Hindlimb muscle (tissue), 1 donor: ENCODE data around the gene DNAJB4. TPM values are rescaled to one million over a fixed set of nuclear protein-coding genes. Genes with fewer than 3 reads are reported as not detected.
"Not testable (repeated sequence)": the region's sequence is repeated elsewhere in the genome, so short reads cannot be mapped to it uniquely, and the experiment has no call there.

Experiments
- DNase-seq: peaks from one replicate; pipeline ENCODE4 v3.0.0-alpha.2; 2013
- polyA plus RNA-seq: library from polyadenylated mRNA; unstranded; fragments of 120-200 nt; gene quantifications from one replicate; pipeline ENCODE4 v1.2.1, GENCODE V29; 2013; ENCODE audit not compliant: insufficient read length

DNAJB4 gene
- polyA plus RNA-seq = 67.3 TPM

DNA sequence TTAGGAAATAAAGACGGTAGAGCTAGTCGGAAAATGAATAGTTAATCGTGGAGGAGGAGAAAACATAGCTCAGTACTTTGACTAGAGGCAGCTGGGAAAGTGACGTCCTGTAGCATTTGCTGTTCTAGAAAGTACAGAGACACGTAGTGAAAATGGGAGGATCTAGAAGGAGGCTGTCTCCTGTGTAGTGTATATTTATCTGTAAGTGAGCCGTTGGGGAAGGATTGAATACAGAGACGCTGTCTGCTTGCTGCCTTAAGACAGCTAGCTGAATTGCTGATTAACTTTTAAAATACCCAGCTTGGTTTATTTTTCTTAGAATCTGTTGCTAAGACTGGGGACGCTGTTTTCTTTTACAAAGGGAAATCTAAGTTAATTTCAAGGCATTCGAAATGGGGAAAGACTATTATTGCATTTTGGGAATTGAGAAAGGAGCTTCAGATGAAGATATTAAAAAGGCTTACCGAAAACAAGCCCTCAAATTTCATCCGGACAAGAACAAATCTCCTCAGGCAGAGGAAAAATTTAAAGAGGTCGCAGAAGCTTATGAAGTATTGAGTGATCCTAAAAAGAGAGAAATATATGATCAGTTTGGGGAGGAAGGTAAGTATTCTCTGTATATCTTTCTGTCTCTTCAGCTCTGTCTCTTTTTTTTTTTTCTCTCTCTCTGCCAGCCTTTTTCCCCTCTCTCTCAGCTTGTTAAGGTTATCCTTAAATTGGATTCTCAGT, at the start of gene DNAJB4:
Gene DNAJB4, plus strand, starts transcription at position 221 of the 729 bp plus-strand sequence. Its CDS starts 172 bp downstream, at position 393.
- DNase-seq = peak; percentile 95

DNA sequence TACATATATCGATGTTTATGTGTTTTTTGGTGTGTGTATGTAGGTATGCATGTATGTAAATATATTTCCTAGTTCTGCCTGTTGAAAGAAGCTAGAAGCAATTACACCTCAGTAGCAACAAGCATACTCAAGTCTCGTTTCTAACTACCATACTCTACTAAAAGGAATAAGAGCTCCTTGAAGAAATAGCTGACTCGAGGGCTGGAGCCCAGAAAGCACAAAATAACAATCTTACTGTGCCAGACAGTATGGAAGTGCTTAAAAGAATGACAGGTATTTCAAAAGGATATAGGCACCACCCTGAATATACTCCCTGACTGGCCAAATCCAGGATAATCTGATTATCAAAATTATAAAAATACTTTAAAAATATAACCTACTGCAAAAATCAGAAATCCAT, 49.0 kb upstream of the DNAJB4 start:
- no peak for DNase-seq

DNA sequence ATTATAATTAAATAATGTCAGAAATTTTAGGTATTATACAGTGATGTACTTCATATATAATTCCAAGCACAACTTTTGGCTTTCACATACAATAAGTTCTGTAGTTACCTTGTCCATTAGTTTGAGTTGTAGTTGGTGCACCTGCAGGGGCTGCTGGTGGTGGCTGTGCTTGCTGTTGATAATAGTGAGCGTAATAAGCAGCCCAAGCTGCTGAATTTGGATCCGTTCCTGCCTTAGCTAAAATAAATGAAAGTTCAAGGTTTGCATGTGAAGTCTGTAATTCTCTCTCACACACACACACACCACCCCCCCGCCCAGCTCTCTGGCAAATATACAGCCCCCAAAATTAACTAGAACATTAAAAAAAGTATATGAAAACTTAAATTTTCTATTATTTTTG, 48.3 kb upstream of the DNAJB4 start:
- DNase-seq = no peak

DNA sequence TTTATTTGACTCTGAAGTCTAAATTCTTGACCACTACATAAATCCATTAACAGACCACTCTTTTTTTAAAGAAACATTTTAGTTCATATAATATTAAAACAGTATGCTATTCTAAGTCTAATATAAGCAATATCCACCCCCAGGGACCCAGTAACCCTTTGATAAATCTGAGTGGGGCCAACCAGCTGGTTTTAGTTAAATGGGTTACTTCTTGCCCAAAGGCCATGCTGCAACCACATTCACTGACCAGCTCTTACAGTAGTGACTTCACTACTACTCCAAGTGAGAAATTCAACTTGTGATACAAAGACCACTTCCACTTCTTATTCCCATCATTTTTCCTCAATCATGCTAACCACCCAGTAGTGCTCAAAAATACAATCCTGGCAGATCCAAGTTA, 46.3 kb upstream of the DNAJB4 start:
- DNase-seq = no peak

DNA sequence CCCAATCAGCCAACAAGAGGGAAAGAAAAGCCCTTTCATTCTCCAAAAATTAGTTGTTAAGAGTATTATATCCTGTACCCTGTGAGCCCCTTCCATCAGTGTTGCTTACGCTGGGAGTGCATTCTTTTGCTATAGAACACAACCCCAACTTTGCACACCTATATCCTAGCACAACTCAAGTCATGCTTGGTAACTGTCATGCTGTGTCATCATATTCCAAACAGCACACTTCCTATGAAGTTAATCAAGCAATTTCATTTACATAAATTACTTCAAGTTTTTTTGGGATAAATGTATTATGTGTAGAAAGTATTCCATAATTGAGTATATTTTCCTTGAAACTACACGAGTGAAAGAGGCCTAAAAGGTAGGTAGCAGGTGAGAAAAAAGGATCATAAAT, 45.9 kb upstream of the DNAJB4 start:
- DNase-seq = no peak

DNA sequence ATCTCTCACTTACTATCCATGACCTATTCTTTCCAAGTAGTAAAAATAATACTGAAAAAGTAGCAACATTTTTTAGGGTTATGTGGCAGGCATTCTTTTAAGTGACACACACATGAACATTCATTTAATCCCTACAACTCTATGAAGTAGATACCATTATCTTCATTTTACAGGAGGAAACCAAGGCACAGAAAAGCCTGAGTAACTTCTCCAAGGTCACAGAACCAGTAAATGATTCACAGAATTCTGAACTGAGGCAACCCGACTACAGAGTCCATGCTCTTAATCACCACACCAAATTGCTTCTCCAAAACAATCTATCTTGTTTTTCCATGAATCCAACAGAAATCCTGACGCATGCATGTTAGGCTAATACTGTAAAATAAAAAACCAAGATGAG, 43.3 kb upstream of the DNAJB4 start:
- no peak for DNase-seq

DNA sequence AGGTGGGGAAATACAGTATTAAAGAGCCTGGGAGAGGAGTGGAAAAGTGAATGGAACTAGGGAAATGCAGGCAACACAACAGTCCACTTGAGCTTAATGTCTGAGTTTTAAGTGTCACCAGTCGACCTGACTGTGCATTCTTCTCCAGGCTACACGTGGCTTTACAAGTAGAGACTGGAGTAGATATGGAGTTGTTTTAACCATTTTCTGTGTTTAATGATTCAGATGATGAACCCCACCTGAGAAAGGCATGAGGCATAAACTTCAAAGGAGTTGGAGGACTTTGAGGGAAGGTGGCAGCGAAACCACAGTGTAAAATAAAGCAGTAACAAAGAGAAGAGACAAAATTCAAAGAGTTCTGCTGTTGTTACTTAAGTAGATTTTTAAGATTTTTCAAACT, 38.4 kb upstream of the DNAJB4 start:
- DNase-seq = no peak

DNA sequence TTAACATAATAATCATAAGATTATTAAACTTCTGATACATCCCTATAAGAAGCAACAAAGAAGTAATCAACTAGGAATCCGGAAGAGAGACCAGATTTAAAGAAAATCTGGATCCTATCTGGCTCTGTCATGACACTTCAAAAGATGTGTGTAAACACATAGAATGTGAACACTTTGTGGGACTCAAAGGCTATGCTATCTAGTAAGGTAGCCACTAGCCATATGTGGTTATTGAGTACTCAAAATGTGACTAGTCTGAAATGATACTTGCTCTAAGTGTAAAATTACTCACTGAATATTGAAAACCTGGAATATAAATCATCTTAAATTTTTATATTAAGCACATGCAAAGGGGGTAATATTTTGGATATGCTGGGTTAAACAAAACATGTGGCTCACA, 34.5 kb upstream of the DNAJB4 start:
- DNase-seq = no peak

DNA sequence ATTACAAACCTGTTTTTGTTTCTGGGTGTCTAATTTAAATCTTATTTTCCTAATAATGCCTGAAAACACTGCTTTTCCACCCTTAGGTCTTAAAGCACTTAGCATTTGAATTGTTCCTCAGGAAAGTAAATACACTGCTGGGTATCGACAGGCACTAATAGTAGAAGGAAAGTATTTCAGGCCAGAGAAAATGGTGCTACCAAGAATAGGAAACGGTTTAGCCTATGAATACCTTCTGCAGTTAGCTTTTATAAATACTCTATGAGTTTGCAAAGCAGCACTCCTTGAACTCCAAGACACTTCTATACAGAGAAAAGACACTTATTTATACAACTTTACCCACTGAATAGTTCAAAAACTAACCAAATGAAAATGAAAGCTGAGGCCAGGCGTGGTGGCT, 32.7 kb upstream of the DNAJB4 start:
- DNase-seq = no peak

DNA sequence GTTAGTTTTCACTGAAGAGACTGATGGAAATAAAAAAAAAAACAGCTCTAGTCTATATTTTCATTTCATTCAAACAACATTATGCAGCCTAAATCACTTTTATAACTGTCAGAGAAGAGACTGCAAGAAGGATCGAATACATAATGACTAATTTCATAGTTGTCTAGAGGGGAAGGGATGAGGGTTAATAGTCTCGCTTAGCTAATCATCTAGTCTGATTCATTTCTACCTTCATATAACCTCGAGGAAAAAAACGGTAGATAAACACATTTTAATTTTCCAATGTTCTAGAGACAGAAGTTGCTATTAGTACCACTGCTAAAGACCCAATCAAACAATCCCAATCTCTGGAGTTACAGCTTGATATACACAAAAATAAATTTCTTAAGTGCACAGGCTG, 29.4 kb upstream of the DNAJB4 start:
- DNase-seq = no peak

DNA sequence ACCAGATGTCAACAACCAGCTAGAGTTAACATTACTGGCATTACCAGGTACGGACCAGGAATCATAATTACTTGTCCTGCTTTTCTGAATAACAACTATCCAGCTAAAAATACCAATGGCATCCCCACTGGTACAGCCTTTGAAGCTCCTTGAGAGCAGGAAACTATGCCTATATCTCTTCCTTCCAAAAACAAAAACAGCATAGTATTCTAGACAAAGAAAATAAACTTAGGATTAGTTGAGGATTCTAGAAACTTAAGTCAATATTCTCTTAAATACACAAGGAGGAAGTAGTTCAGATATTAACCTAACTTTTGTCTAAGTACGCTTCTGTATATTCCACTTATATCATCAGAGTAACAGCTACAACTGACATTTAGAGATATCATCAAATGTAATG, 28.8 kb upstream of the DNAJB4 start:
- no peak for DNase-seq

DNA sequence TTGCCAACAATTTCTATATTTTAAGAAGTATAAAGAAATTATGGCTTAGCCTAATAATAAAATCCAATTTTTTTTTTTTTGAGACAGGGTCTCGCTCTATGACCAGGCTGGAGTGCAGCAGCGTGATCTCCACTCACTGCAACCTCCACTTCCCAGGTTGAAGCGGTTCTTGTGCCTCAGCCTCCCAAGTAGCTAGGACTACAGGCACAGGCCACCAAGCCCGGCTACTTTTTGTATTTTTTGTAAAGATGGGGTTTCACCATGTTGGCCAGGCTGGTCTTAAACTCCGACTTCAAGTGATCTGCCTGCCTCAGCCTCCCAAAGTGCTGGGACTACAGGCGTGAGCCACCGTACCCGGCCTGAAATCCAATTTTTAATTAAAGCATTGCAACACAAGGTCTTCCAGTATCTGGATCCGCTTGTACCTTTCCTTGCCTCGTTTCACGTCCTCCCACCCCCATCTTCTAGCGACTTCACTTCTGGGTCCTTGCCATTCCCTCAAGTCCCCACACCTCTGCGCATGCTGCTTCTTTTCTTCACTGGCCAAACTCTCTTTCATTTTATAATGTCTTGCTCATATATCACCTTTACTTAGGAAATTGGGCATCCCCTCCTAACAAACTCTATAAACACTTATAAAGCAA, 28.2 kb upstream of the DNAJB4 start:
- no peak for DNase-seq

DNA sequence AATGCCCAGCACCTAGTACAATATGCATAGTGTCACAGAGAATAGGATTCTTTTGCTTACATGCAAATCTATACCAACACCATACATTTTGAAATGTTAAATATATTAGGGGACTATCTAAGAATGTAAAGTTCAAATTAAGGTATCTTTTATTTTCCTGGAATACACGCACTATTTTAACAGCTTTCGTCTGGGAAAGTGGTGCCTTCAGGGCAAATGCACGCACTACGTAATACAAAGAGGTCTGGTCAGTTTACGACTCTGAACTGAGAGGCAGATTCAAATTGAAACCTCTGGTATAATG, 26.8 kb upstream of the DNAJB4 start:
- no peak for DNase-seq

DNA sequence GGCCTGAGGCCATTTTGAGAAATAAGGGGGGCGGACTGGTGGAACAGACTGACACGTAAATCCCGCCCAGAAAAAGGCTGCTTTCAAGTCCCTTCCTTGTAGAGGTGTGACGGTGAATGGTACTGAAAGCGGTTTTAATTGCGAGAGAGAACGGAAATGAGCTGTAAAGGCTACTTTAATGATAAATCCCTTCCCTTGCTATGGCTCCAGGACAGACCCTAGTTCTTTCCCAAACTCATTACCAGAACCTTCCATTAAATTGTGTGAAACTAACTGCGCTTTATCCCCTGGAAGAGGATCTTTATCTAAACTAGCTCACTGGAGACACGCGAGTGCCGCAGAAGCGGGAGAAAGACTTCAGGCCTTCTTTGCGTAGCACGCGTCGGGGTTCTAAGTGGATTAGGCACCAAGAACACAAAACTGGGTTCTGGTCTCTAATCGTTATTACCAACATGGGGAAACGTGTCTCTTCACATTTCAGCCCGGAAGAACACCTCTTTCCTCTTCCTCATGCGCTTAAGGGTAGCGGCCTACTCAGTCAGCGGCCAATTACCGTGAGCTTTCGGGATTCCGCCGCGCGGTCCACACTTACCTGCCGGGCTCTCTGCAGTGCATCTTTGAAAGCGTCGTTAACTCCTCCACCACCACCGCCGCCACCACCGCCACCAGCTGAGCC, 26.3 kb upstream of the DNAJB4 start:
- peak; percentile 88 for DNase-seq

DNA sequence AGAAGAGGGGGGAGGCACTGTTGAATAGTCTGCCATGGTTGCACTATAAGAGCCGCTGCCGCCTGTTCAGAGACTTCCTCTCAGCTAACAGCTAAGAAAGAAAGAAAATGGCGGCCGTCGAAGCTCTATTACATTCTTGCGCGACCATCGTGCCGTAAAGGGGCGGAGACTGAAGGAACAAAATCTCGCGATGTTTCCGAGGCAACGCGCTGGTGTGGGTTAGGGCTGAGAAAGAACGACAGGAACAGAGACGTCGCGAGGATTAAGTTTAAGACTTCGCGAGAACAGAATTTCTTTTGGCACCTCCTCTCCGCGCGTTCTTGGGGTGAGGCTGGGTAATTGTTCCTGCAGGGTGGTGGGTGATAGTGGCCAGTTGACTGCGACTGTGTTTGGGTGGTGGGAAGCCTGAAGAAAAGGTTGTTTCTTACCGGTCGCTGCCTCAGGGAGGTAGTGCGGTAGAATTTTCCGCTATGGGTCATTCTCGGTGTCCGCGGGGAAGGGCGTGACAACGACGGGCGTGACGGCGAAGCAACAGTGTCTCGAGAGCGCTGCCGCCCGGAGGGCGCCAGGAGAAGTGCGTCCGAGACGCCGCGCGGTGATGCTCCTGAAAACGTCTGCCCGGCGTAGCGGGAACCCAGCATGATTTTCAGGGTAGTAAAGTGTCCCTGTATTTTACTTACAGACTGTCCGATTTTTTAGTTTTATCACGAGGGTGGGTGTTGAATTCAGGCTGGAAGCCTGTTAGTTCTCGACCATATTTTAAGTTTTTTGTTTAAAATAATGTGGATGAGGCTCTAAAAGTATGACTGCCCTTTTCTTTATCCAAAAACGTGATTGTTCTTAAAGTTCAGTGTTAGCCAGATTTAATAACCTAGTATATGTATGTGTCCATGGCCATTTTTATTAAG, 25.5 kb upstream of the DNAJB4 start, which contains the start of gene FUBP1:
Gene FUBP1, minus strand, starts transcription at position 104 of the 908 bp plus-strand sequence. Its CDS starts 68 bp downstream, at position 36.
- DNase-seq = peak; percentile 99

DNA sequence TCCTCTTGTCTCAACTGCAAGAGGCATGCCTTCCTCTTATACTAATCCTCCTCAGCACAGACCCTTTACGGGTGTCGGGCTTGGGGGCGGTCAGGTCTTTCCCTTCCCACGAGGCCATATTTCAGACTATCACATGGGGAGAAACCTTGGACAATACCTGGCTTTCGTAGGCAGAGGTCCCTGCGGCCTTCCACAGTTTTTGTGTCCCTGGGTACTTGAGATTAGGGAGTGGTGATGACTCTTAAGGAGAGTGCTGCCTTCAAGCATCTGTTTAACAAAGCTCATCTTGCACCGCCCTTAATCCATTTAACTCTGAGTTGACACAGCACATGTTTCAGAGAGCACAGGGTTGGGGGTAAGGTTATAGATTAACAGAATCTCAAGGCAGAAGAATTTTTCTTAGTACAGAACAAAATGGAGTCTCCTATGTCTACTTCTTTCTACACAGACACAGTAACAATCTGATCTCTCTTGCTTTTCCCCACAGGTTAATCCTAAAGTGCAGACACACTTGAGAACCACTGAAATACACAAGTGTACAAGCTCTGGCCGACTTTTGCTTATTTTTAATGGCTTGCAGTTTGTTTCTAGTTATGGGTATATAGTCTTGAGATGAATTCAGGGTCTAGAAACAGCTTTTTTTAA, 21.3 kb upstream of the DNAJB4 start:
- DNase-seq = not testable (repeated sequence)

DNA sequence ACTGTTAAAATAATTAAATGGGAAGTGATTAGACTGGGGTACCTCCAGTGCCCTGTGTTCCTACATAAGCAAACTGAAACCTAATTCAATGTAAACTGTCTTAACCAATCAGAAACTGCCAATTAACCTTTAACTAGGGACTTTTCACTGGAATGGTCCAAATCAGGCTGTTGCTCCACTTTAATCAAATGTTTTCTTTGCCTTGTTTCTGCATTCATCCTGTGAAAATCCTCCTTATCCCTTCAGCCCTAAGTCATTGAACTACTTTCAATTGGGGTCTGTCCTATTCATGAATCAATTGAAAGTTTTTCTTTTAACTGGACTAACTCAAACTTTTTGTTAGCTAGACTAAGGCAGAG, 20.8 kb upstream of the DNAJB4 start:
- DNase-seq = no peak

DNA sequence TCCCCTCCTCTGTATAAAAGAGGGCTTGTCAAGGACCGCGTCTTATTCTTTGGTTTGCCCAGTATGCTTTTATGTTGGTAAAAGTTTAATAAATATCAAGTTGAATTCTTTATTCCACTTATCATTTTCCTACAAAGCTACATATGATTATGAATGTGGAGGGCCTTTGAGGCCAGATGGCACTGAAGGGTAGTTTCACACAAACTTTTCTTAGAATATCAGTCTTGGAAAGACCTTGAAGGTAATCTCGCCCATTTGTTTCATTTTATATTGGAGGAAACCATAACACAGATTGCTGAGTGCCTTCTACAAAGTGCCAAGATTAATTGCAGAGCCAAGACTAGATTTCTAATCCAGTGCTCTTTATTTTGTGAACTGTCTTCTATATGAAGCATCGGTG, 20.1 kb upstream of the DNAJB4 start:
- DNase-seq = no peak

DNA sequence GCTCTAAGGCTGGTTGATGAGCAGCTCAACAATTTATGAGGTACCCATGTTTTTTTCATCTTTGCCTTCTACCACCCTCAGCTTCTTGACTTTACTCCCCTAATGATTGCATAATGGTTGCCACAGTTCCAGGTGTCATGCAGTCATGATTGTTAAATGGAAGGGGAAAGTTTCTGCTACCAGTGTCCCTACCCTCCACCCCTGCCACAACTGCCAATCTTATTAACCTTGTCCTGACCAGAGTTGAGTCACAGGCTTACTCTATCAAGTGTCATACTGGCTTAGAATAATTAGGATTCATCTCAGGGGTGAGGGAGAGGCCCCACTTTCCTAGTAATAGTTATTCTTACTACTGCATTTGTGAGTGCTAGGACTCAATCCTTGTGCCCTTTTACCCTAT, 17.9 kb upstream of the DNAJB4 start:
- DNase-seq = no peak

DNA sequence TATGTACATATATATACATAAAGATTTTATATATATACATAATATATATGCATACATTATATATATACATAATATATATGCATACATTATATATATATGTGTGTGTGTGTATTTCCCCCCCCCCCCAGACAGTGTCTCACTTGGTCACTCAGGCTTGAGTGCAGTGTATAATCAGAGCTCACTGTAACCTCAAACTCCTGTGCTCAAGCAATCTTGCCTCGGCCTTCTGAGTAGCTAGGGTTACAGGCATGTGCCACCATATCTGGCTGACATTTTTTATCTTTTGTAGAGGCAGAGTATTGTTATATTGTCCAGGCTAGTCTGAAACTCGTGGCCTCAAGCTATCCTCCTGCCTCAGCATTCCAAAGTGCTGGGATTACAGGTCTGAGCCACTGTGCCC, 16.8 kb upstream of the DNAJB4 start:
- DNase-seq = no peak

DNA sequence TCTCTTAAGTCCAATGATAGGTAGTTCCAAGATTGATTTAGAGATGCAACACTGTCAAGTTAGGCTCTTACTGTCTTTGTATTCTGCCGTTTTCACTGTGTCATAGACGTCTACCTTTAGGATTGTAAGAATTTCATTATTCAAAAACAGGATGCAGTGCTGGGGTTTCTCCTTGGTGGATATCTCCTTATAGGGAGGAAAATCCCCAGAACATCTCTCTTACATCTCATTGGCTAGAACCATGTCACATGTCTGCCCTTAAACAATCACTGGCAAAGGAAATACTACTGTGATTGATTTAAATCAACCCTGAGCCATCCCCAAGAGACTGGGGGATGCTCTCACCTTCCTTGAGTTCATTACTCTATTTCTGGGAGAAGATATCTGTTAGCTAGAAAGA, 15.0 kb upstream of the DNAJB4 start:
- no peak for DNase-seq

DNA sequence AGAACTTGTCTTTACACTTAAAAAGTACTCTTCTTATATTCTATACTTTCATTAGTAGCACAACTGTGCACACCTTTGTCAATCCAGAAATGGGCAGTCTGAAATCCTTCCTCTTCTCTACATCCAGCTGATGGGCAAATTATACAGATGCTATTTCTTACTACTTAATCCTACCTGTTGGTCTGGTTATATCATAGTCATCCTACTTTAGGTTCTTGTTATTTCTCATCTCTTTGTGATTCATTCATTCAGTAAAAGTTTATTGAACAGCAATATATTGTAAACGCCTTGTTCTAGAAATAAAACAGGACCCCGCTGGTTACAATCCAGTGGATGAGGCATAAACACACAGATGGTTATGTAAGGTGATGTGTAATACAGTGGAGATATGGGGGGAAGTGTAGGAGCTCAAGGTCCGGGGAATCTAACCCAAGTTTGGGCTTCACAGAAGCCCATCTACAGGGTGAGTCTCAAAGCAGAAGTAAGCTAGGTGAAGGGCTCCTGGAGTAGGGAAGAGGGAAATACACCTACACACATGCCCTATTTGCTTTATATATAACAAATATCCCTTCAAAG, 14.0 kb upstream of the DNAJB4 start:
- no peak for DNase-seq
